NCI-H2196 treated with DMSO at 0.1 percent for 48 hours (cell line): Measurements from ENCODE around the gene EXOC3L2.
A peak's percentile ranks its signal among the peaks of the same experiment; 100 is the strongest.
"Not testable (repeated sequence)": the region's sequence is repeated elsewhere in the genome, so short reads cannot be mapped to it uniquely, and the experiment has no call there.

Experiments used
- DNase-seq: peaks from one replicate; lab custom pipeline; 2025; ENCODE audit not compliant: unreplicated experiment; lab: John Stamatoyannopoulos, UW

EXOC3L2 gene

GRCh38 chr19:45256836-45257235 lies 11.6 kb upstream of the EXOC3L2 start:
- DNase-seq: no peak

- no peak for DNase-seq
Observed at GRCh38 chr19:45255611-45256157, 10.5 kb upstream of the EXOC3L2 start.

DNA sequence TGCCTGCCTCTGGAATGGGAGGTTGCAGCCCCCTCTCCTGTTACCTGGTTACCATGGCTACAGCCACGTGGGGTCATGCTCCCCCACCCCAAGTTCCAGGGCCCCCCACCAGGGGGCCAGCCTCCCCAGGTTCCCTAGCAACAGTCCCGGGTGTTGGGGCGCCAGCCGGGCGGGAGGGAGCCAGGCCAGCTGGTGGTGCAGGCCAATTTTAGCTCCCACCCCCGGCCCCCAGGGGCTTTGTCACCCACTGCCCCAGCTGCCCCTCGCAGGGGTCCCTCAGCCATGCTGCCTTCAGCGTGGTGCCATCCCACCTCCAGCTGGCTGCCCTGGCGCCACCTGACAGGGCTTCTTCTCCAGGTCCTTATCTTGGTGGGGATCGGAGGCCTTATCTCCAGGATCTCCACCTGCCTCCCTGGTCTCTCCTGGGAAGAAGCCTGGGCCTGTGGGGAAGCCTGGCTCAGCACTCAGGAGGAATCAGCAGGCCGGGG lies 8.9 kb upstream of the EXOC3L2 start:
- DNase-seq: no peak

- DNase-seq: no peak
Observed at GRCh38 chr19:45253396-45254027, 8.3 kb upstream of the EXOC3L2 start.

DNA sequence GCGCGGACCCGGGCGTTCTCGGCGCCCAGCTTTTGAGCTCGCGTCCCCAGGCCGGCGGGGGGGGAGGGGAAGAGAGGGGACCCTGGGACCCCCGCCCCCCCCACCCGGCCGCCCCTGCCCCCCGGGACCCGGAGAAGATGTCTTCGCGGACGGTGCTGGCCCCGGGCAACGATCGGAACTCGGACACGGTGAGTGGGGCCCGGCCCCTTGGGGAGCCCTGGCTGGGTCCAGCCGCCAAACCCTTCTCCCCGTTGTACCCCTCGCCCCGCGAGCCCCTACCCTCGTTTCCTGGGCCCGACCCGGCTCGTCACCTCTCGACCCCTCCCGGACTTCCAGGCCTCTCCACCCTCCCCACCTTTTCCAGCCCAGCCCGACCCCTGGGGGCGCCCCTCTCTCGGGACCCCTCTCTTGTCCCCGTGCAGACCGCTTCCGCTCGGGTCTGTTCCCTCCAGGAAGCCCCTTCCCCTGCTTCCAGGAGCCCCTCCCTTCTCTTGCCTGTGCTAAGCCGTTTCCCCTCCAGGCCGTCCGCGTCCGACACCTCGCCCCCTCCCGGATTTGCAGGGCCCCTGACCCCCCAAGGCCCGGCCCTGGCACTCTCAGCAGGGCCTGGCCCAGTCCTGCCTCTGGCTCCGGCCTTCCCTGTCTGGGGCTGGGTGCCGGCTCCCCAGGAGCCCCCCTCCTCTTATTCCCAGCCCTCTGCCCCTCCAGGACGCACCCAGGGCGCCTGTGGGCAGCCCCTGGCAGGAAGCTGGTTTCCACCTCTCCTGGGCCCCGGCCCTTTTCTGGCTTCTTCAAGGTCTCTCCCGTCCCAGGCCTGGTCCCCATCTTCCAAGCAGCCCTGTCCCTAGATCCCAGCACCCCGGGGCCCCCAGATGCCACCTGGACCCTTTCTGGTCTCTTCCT lies 6.5 kb upstream of the EXOC3L2 start:
- no peak for DNase-seq

- peak; percentile 21 for DNase-seq
Observed at GRCh38 chr19:45250832-45251451, 5.7 kb upstream of the EXOC3L2 start, which contains the start of gene MARK4. TSS of gene MARK4 (plus strand) at chr19:45251271. CDS start at chr19:45251589, 318 bp downstream.

DNA sequence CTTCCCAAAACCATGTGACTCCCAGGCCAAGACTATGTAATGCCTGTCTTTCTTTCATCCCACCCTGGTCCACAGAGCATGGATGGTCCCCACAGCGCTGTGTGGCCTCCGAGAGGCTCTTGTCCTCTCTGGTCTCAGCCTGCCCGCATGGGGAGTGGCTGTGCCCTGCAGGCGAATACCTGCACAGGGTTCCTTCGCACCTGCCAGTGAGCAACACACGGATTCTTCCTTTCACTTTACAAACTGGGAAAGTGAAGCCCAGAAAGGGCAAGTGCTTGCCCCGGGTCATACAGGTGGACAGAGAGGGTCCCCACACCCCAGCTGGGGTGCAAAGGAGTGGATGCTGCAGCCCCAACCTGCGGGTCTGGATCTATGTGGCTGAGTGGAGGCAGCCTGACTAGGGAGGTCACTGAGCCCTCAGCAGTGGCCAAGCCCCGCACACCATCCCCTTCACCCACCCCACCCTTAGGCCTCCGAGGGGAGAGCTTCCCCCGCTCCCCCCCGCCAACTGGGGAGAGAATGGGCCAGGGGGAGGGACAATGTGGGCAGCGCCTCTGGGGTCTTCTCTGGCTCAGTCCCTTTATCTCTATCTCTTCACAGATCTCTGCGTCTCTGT lies 5.1 kb upstream of the EXOC3L2 start:
- no peak for DNase-seq

GRCh38 chr19:45249261-45250033 lies 4.2 kb upstream of the EXOC3L2 start:
- DNase-seq: no peak

- no peak for DNase-seq
Observed at GRCh38 chr19:45247136-45247535, 1.9 kb upstream of the EXOC3L2 start.

GRCh38 chr19:45245826-45246225 lies 619 bp upstream of the EXOC3L2 start:
- no peak for DNase-seq

DNA sequence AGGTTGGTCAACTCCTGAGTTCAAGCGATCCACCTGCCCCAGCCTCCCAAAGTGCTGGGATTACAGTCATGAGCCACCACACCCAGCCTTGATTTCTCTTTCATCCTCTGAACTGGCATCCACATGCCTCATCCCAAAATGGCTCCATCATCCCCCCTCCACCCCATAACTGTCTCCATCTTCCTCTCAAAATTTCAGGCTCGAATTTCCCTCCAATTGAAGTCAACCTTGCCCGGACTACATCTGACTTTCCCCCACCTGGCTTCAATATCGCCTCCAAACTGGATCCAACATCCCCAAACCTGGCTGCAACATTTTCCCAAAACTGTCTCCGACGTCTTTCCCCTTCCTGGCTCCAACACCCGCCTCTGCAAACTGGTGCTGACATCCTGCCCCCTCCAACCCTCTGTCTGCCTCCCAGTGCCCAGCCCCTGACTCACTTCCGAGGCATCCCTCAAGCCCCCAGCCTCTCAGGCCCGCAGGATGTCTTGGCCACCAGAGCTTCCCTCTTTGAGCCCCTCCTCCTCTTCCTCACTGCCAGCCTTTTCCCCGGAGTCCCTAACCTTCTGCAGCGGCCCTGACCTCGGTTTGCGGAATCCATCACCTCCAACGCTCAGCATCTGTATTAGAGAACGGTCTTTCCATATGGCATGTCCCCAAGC lies 943 bp downstream of the EXOC3L2 start:
- DNase-seq: no peak

- DNase-seq: no peak
Observed at GRCh38 chr19:45243144-45243732, 2.0 kb downstream of the EXOC3L2 start.

DNA sequence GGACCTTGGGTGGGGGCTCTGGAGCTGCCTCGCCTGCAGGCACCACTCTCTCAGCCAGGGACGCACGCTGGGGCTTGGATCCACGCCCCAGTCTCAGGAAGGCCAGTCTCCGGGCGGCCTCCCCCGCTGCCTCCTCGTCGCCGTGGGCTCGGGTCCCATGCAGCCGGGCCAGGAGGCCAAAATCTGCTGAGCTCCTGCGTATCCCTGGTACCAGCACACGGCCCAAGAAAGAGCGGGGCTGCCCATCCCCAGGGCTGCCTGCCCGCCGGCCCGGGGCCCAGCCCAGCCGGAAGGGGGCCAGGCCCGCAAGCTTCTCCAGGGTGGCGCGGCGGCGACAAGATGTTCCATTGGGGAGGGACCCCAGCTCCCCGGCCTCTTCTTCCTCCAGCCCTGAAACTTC lies 6.7 kb downstream of the EXOC3L2 start:
- no peak for DNase-seq

DNA sequence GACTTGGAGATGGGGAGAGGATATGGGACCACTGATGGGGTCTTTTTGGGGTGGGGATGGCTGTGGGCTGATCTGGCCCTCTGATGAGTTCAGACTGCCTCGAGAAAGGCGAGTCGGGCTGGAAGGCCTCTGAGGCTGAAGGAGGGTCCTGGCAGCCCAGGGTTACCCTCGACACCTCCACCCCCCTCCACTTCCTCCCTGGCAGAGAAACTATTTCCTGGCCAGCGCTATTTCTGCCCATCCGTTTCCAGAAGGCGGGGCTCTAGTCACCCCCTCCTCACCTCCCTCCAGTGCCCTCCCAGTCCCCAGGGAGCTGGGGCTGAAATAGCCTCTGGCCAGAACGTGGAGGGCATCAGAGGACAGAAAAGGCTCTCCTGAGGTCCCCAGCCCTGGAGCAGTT lies 9.7 kb downstream of the EXOC3L2 start:
- DNase-seq: no peak

DNA sequence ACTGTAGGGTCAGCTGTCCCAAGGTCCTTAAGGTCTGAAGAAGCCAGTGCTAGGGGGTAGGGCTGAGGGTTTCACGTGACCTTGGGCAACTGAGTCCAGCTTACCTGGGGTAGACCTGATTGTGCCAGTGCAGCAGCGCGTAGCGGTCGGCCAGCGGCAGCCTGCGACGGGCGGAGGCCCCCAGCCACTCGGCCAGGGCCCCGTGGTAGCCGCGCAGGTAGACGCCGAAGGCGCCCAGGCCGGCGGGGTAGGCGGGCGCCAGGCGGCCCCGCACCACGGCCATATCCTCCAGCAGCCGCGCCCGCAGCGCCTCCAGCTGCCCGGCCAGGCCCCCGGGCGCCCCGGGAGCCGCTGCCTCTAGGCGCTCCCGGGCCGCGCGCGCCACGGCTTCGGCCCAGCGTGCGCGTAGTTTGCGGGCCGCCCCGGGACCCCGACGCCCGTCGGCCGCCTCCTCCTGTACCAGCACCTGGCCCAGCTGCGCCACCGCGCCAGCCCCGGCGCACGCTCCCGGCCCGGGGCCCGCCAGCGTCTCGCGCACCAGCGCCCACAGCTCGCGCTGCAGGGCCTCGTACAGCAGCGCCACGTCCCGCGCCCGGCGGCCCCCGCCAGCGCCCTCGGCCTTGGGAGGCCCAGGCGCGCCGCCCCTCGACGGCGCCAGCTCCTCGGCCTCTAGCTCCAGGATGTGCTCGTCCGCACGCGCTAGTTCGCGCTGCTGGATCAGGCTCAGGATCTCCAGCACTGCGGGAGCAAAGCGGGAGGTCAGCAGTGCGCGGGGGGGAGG lies 10.9 kb downstream of the EXOC3L2 start:
- DNase-seq: no peak

- no peak for DNase-seq
Observed at GRCh38 chr19:45231891-45232290, 13.3 kb downstream of the EXOC3L2 start.

- DNase-seq: not testable (repeated sequence)
Observed at GRCh38 chr19:45229056-45229455, 16.2 kb downstream of the EXOC3L2 start.

DNA sequence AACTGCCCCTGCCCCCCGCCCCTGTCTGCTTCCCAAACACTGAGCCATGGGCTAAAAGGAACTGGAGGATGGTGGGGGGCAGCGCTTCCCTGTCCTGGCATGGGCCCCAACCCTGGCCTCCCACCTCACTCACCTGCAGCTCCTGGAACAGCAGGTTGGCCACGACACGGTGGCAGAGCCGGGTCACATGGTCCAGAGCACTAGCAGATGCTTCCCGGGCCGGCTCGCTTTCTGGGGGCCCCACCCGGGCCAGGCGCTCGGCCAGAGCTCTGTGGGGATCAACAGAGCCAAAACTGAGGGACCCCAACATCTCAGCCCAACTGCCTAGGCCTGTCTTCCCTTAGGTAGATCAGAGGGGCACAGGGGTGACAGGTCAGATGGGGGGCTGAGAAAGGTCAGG lies 20.6 kb downstream of the EXOC3L2 start:
- no peak for DNase-seq

DNA sequence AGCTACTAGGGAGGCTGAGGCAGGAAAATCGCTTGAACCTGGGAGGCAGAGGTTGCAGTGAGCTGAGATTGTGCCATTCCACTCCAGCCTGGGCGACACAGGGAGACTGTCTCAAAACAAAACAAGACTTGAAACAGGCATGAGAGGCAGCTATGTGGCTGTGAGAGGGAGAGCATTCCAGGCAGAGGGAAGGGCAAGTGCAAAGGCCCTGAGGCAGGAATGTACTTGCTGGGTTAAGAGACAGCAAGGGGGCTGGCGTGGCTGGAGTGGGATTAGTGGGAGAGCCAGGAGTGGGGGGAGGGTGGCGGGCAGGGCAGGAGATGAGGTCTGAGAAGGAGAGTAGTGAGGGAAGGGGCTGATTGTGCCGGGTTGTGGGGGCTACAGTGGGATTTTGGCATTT lies 21.3 kb downstream of the EXOC3L2 start:
- no peak for DNase-seq
